DOHH2 (cell line): Measurements from ENCODE around the gene CCL21.
"Not testable (repeated sequence)": the region's sequence is repeated elsewhere in the genome, so short reads cannot be mapped to it uniquely, and the experiment has no call there.

Experiments used
- H3F3A ChIP-seq: fragments of 200-600 bp; sonication (generic), shearing (Covaris generic); 2 replicates; pipeline ENCODE4 v1.6.0; 2016; ENCODE audit warnings: antibody characterized with exemption, mild to moderate bottlenecking; ENCODE audit not compliant: control insufficient read depth, insufficient read depth
- H3K27ac ChIP-seq: fragments of 200-600 bp; sonication (generic); 2 replicates; pipeline ENCODE4 v1.5.1; 2014; ENCODE audit warnings: low read depth, mild to moderate bottlenecking, low read length, moderate library complexity
- H3K27me3 ChIP-seq: fragments of 200-600 bp; sonication (generic); 2 replicates; pipeline ENCODE4 v1.6.1; 2014; ENCODE audit warnings: mild to moderate bottlenecking, low read length, mixed read lengths; ENCODE audit not compliant: control insufficient read depth
- H3K36me3 ChIP-seq: fragments of 200-600 bp; sonication (generic); 2 replicates; pipeline ENCODE4 v1.6.1; 2014; ENCODE audit warnings: mild to moderate bottlenecking, low read length, moderate library complexity, mixed read lengths; ENCODE audit not compliant: control insufficient read depth
- H3K4me1 ChIP-seq: fragments of 200-600 bp; sonication (generic); 2 replicates; pipeline ENCODE4 v1.6.1; 2014; ENCODE audit warnings: mild to moderate bottlenecking, low read length, mixed read lengths; ENCODE audit not compliant: control insufficient read depth
- H3K4me2 ChIP-seq: fragments of 200-600 bp; sonication (generic); 2 replicates; pipeline ENCODE4 v1.6.0; 2014; ENCODE audit warnings: mild to moderate bottlenecking, low read length, moderate library complexity
- H3K4me3 ChIP-seq: fragments of 200-600 bp; sonication (generic); 2 replicates; pipeline ENCODE4 v1.5.1; 2014; ENCODE audit warnings: mild to moderate bottlenecking, low read length, mixed read lengths
- H3K79me2 ChIP-seq: fragments of 200-600 bp; sonication (generic); 2 replicates; pipeline ENCODE4 v1.6.1; 2014; ENCODE audit warnings: mild to moderate bottlenecking, low read length, mixed read lengths; ENCODE audit not compliant: control insufficient read depth
- H3K9me2 ChIP-seq: fragments of 200-600 bp; sonication (generic); replicated peaks from 2 replicates; pipeline ENCODE4 v1.6.1; 2014; ENCODE audit warnings: mild to moderate bottlenecking, low read length, mixed read lengths; ENCODE audit not compliant: control insufficient read depth
- H3K9me3 ChIP-seq: fragments of 200-600 bp; sonication (generic); 2 replicates; pipeline ENCODE4 v1.6.1; 2014; ENCODE audit warnings: antibody characterized with exemption, low read length, mixed read lengths; ENCODE audit not compliant: control insufficient read depth, insufficient read depth
- H4K20me1 ChIP-seq: fragments of 200-600 bp; sonication (generic); 2 replicates; pipeline ENCODE4 v1.6.0; 2014; ENCODE audit warnings: low read depth, mild to moderate bottlenecking, antibody characterized with exemption, low read length, moderate library complexity; ENCODE audit not compliant: control insufficient read depth, insufficient read depth
- EZH2phosphoT487 ChIP-seq: fragments of 200-600 bp; sonication (generic); IDR thresholded peaks from 2 replicates; pipeline ENCODE4 v1.6.1; 2017; ENCODE audit warnings: borderline replicate concordance, mild to moderate bottlenecking, antibody characterized with exemption, low read length, moderate library complexity, mixed read lengths
- TF ChIP-seq, protein P1 (sequence below): fragments of 200-600 bp; sonication (generic); IDR thresholded peaks from one replicate; pipeline ENCODE4 v1.5.1; 2014; ENCODE audit warnings: antibody characterized with exemption, mild to moderate bottlenecking, low read depth, low read length; ENCODE audit not compliant: poor library complexity, severe bottlenecking

CCL21 gene

DNA sequence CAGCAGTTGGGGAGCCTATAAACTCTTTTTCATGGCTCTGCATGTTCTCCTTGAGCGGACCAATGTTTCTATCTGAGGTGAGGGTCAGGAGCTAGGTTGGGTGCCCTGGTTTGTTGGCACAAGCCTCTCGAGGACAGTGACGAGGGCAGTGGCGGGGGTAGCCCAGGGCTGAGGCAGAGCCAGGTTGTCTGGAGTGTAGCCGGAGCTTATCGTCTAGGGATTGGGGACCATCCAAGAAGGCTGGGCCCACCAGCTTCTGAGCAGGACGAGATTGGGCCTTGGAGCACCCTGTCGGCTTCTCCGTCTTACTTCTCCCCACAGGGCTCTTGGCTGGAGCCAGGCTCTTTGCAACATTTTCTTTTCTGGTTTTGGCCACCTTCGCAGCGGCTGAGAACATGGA lies 13.2 kb upstream of the CCL21 start:
- no peaks in the 10 kb centered on the region for H3K27me3 ChIP-seq

DNA sequence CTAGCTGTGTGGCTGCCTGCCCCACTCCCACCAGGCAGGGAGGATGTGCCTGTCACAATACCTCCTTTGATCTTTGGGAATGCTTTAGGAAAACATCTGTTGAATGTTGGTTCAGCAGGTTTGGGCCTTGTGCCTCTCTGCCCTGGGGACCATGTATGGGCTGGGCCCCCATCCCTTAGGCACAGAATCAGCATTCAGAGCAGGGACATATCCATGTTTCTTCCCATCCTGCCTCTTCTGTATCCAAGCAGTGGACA lies 9.8 kb upstream of the CCL21 start:
- not testable (repeated sequence) for H3K9me3 ChIP-seq, H3K4me1 ChIP-seq, H3K36me3 ChIP-seq, H3K4me3 ChIP-seq, H3K27ac ChIP-seq, H3K4me2 ChIP-seq, H3K9me2 ChIP-seq, H3K79me2 ChIP-seq, H4K20me1 ChIP-seq, H3F3A ChIP-seq
- peaks cover 20% of the 10 kb centered on the region for H3K27me3 ChIP-seq

More for the DNA sequence above, 13.2 kb upstream of the CCL21 start:
- no peaks in the 10 kb centered on the region for H3K9me2 ChIP-seq
- TF ChIP-seq, protein P1, sequence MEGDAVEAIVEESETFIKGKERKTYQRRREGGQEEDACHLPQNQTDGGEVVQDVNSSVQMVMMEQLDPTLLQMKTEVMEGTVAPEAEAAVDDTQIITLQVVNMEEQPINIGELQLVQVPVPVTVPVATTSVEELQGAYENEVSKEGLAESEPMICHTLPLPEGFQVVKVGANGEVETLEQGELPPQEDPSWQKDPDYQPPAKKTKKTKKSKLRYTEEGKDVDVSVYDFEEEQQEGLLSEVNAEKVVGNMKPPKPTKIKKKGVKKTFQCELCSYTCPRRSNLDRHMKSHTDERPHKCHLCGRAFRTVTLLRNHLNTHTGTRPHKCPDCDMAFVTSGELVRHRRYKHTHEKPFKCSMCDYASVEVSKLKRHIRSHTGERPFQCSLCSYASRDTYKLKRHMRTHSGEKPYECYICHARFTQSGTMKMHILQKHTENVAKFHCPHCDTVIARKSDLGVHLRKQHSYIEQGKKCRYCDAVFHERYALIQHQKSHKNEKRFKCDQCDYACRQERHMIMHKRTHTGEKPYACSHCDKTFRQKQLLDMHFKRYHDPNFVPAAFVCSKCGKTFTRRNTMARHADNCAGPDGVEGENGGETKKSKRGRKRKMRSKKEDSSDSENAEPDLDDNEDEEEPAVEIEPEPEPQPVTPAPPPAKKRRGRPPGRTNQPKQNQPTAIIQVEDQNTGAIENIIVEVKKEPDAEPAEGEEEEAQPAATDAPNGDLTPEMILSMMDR, result no peak
- no peak overlapping the region for H3K4me2 ChIP-seq
- H4K20me1 ChIP-seq, result no peaks in the 10 kb centered on the region
- H3K4me3 ChIP-seq, result no peak overlapping the region
- H3K36me3 ChIP-seq, result no peaks in the 10 kb centered on the region
- no peak overlapping the region for H3K27ac ChIP-seq
- H3F3A ChIP-seq, result no peaks in the 10 kb centered on the region
- no peaks in the 10 kb centered on the region for H3K79me2 ChIP-seq
- no peaks in the 10 kb centered on the region for H3K4me1 ChIP-seq
- H3K9me3 ChIP-seq, result no peaks in the 10 kb centered on the region

- Histone ChIP-seq H3K79me2 (no peaks in the 10 kb centered on the region), H4K20me1 (no peaks in the 10 kb centered on the region), H3K4me3 (no peak overlapping the region), H3K9me2 (no peaks in the 10 kb centered on the region), H3K4me2 (no peak overlapping the region), H3K27ac (no peak overlapping the region), H3K9me3 (no peaks in the 10 kb centered on the region), H3K4me1 (no peaks in the 10 kb centered on the region), H3K36me3 (no peaks in the 10 kb centered on the region), H3K27me3 (peaks cover 25% of the 10 kb centered on the region), H3F3A (no peaks in the 10 kb centered on the region)
- TF ChIP-seq, protein P1, result no peak
- no peak for TF ChIP-seq EZH2phosphoT487
Measured at GRCh38 chr9:34719021-34719768, 9.3 kb upstream of the CCL21 start.

GRCh38 chr9:34717996-34718614 lies 8.2 kb upstream of the CCL21 start:
- H3K9me3 ChIP-seq, result no peaks in the 10 kb centered on the region
- H3K79me2 ChIP-seq, result no peaks in the 10 kb centered on the region
- no peaks in the 10 kb centered on the region for H3K4me1 ChIP-seq
- H4K20me1 ChIP-seq, result no peaks in the 10 kb centered on the region
- peaks cover 35% of the 10 kb centered on the region for H3K27me3 ChIP-seq
- no peaks in the 10 kb centered on the region for H3F3A ChIP-seq
- H3K4me2 ChIP-seq, result no peak overlapping the region
- TF ChIP-seq, protein P1, result no peak
- no peak for TF ChIP-seq EZH2phosphoT487
- no peaks in the 10 kb centered on the region for H3K36me3 ChIP-seq
- no peak overlapping the region for H3K27ac ChIP-seq
- H3K4me3 ChIP-seq, result no peak overlapping the region
- no peaks in the 10 kb centered on the region for H3K9me2 ChIP-seq
